NCI-H82 treated with DMSO at 0.1 percent for 48 hours (cell line): ENCODE results near the gene ELN.

ENCODE experiments used
- DNase-seq: peaks from one replicate; lab custom pipeline; 2025; ENCODE audit not compliant: unreplicated experiment; lab: John Stamatoyannopoulos, UW

ELN gene

DNA sequence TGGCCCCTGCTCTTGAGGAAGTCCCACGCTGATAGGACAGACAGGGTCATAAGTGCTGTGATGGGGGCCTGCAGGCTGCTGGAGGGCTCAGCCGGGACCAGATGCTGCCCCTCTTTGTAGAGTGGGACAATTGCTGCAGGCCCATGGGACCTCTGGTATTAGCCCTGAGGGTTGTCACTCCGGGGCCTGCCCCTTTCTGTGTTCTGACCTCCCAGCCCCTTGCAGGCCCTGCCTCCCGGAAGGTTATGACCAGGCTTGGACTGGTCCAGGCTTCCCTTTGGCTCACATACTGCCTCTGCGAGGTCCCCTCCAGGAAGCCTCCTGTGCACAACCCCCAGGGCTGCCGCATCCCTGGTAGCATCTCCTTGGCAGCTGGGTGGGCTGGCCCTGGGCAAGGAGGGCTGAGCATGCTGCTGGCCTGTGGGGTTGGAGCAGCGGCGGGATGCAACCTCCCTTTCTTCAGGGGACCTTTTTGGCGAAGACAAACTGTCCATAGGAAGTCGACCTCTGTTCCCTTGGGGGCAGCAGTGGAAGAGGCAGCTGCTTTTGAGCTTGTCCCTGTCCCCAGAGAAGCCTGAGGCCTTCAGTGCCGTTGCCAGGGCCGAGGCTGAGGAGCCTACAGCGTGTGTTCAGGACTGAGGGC is 64.5 kb downstream of the ELN start:
- DNase-seq = no peak

DNA sequence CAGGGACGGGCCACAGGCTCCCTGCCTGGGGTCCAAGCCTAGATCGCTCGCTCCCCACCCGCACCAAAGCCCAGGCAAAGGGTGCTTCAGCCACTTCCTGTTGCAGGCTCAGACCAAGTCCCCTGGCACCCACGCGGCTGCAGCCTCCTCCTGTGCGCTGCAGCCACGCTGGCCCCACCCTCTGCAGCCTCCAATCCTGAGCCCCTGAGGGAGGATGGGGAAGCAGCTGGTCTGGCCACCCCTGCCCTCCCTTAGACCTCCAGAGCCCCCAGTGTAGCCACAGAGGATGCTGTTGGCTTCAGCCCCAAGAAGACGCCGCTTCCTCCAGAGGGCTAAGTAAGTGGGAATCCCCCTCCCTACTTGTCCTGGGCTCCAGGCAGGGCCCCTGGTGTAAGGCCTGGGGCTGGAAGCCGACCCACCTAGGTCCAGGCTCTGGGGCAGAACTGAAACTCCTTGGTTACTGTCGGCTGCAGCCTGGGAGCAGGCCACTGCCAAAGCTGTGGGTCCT is 65.0 kb downstream of the ELN start:
- DNase-seq = no peak

DNA sequence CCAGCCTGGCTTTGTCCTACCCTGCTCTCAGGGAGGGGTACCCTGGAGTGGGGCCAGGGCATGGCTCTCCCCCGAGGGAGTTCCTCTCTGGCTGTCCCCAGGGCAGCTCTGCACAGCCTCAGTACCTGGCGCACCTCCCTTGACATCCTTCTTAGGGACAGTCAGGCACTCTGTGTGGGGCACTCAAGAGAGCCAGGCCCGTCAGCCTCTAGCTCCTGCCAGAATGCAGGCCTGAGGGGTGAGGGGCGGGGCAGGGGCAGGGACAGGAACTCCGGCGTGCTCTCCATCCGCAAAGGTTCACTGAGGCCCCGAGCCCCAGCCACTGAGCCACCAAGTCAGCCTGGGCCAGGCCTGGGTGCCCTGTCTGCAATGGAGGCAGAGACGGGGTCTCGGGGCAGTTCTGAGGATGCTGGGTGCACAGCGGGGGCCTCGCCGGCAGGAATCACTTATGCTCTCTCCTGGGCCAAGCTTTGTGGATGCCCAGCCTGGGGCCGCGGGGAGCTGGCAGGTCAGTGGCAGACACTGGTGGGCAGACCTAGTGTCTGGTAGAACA is 65.8 kb downstream of the ELN start:
- DNase-seq = no peak

GRCh38 chr7:74094224-74095101 is 66.5 kb downstream of the ELN start:
- no peak for DNase-seq

DNA sequence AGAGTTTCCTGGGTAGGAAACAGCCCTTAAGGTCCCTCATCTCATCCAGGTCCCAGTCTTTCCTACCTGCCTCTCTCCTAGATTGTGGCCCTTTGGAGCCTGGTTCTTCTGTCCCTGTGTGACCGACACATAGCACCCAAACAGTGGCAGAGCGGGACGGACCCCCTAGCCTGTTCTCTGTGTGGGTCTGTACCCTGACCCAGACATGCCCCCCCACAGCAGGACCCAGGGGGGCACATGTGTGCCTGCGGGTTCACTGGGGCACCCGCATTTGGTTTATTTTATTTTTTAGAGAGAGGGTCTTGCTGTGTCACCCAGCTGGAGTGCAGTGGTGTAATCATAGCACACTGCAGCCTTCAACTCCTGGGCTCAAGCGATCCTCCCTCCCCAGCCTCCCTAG is 67.2 kb downstream of the ELN start:
- no peak for DNase-seq

DNA sequence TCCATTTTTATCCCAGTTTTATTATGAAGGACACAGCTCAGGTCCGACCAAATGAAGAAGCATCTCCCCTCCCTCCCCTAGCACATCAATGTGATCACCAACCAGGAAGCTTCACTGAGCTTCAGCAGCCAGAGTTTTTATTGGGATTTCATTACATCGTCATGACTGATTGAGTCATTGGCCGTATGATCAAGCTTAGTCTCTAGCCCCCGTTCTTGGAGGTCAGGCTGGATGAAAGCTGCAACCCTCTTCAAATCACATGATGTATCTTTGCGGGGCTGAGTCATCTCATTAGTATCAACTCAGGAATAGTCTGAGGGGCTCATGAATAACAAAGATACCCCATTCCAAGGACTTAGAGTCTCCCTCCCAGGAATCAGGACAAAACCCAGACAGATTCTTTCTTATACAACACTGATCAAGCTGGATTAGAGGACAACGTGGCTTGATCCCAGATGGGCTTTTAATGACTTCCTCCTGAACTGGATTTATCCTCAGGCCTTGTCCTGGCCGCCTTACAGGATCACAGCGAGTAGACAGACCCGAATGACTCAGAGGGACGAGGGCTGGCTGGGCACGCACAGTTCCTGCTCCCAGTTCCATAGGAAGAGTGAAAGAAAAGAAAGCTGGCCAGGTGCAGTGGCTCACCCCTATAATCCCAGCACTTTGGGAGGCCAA is 70.1 kb downstream of the ELN start:
- peak; percentile 29 for DNase-seq

- DNase-seq = no peak
Measured at GRCh38 chr7:74099031-74099430, 71.1 kb downstream of the ELN start.

- no peak for DNase-seq
Measured at GRCh38 chr7:74101061-74101681, 73.2 kb downstream of the ELN start.

- no peak for DNase-seq
Measured at GRCh38 chr7:74103219-74103772, 75.3 kb downstream of the ELN start.

DNA sequence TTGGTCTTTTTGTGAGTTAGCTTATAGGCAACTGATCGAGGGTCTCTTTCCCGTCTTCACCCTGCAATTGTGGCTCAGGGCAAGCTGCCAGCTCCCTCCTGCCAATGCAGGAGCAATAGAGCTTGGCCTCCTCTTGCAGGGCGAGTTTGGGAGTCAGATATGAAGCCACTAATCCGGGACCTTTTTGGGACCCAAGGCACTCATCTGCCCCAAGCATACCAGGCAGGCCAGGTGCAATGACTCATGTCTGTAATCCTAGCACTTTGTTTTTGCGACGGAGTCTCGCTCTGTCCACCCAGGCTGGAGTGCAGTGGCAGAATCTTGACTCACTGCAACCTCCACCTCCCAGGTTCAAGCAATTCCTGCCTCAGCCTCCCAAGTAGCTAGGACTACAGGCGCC is 76.7 kb downstream of the ELN start:
- no peak for DNase-seq

DNA sequence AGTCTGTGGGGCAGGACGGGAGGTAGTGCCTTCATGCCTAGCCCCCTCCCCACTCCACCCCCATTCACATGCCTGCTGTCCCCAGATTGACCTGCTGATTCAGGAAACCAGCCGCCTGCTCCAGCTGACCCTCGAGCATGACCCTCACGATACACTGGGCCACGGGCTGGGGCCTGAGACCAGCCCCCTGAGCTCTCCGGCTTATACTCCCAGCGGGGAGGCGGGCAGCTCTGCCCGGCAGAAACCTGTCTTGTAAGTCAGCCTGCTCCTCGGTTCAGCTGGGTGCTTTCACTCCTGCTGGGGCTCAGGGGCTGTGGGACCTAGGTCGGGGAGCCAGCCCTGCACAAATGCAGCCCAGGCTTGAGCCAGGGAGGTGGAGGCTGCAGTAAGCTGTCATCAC is 78.0 kb downstream of the ELN start:
- DNase-seq = no peak

DNA sequence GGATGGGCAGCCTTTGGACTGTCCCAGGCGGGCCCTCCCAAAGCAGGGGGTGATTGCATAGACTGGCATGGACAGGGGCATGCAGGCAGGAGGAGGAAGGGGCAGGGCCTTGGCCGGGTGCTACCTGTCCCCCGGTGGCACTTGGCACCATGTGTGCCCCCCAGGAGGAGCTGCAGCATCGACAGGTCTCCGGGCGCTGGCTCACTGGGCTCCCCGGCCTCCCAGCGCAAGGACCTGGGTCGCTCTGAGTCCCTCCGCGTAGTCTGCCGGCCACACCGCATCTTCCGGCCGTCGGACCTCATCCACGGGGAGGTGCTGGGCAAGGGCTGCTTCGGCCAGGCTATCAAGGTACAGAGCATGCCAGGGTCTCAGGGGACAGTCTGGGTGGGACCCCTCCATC is 78.9 kb downstream of the ELN start:
- no peak for DNase-seq

GRCh38 chr7:74115326-74115725 is 87.4 kb downstream of the ELN start:
- no peak for DNase-seq

- no peak for DNase-seq
Measured at GRCh38 chr7:74116356-74116755, 88.4 kb downstream of the ELN start.
